VCaP (cell line): ENCODE results near the gene LSAMP.

Experiments used
- H3K27ac ChIP-seq: fragments of 450-650 bp; 2 replicates; pipeline ENCODE4 v1.5.1; 2017
- TF ChIP-seq, protein P1 (sequence below): fragments of 450-650 bp; conservative IDR thresholded peaks from 2 replicates; pipeline ENCODE4 v1.5.1; 2017; ENCODE audit warnings: mild to moderate bottlenecking, moderate library complexity

Gene LSAMP

DNA sequence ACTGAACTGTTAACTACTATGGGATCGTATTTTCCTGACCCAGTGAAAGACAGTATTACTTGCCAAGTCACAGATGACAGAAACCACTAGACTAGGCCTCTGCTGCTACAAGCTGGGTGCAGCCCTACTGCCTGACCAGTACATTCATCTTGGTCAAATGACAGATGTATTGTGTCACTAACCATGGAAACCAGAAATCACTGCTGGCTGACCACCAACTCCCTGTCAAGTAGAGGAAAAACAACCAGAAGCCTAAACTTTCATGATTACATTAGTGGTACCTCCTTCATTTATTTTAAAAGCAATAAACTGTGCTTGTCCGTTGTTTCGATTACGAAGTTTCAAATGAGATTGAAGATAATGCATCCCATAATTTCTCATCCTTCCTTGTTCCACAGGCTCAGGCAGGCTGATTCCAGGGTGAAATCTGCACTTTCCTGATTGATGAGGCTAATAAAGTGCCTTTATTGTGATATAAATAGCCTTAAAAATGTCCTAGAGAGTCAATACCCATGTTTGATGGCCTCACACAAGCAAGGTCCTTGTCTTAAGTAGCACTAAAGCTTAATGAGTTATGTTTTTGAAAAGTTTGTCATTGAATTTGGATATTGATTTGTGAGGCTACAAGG, 309.7 kb downstream of the LSAMP start:
- H3K27ac ChIP-seq = no peak overlapping the region
- TF ChIP-seq, protein P1, sequence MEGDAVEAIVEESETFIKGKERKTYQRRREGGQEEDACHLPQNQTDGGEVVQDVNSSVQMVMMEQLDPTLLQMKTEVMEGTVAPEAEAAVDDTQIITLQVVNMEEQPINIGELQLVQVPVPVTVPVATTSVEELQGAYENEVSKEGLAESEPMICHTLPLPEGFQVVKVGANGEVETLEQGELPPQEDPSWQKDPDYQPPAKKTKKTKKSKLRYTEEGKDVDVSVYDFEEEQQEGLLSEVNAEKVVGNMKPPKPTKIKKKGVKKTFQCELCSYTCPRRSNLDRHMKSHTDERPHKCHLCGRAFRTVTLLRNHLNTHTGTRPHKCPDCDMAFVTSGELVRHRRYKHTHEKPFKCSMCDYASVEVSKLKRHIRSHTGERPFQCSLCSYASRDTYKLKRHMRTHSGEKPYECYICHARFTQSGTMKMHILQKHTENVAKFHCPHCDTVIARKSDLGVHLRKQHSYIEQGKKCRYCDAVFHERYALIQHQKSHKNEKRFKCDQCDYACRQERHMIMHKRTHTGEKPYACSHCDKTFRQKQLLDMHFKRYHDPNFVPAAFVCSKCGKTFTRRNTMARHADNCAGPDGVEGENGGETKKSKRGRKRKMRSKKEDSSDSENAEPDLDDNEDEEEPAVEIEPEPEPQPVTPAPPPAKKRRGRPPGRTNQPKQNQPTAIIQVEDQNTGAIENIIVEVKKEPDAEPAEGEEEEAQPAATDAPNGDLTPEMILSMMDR = no peak

DNA sequence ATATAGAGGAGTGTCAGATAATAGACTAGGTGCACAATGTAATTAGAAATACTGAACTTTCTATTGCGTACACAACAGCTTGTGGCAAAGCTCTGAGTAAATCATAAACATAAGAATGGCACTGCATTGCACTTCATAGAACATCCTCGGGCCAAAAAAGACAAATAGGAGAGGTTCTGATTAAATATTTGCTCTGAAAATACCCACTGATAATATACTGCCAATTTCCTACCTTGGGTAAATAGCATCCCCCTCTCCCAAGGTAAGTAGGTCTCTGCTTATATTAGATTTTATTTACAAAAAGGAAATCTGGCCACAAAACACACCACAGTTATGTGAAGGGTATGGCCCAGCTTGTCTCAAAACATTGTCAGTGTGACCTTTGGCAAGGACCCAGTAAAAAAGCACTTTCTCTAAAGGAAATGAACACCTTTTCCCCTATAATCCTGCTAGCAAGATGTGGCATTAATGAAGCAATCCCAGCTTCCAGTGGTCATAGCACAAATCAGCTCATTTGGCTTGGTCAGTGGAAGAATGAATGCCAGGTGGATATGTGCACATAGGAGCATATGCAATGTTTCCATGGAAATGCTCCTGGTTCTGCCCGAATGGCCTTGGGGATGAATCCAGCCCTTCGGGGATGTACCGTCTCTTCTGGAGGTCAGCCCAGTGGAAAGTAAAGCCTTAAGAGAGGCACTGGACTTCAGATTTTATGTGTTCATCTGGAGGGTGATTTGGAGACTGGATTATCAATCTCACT, 315.9 kb downstream of the LSAMP start:
- peak overlapping the region; percentile 26; the same call in 1 of the 2 replicates for H3K27ac ChIP-seq
- TF ChIP-seq, protein P1 = no peak

DNA sequence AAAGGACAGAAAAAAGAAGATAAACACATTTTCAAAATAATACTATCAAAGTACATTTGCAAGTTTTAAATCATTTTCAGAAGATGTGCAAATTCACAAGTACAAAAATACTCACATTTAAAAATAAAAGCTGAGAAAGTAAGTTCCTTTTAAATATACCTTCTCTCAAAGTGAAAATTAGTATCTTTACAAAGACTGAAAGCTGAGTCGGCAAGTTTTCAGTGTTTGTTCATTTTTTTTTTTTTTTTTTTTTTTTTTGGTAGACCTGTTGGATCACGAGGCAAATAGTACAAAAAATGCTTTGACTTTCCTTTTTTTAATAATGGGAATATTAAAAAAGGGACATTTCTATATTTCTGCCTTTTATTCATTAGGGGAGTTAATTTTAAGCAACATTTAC, 317.8 kb downstream of the LSAMP start:
- TF ChIP-seq, protein P1 = no peak
- no peak overlapping the region for H3K27ac ChIP-seq

DNA sequence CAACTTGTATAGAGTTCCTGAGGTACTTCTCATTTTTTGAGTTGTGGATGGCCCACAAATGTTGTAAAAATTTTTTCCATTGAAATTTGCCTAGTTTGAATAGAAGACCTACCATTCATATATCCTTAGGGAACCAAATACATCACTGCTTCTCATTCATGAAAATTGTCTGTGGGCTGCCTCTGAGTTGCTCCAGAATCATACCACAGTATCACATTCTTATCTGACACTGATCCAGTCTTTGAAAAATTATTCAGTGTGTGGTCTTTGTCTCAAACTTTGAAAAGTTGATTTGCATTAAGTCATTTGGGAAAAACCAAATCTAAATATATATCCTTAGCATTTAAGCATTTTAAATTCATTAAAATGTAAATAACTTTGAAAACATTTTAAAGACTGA, 321.1 kb downstream of the LSAMP start:
- TF ChIP-seq, protein P1 = no peak
- H3K27ac ChIP-seq = no peak overlapping the region

DNA sequence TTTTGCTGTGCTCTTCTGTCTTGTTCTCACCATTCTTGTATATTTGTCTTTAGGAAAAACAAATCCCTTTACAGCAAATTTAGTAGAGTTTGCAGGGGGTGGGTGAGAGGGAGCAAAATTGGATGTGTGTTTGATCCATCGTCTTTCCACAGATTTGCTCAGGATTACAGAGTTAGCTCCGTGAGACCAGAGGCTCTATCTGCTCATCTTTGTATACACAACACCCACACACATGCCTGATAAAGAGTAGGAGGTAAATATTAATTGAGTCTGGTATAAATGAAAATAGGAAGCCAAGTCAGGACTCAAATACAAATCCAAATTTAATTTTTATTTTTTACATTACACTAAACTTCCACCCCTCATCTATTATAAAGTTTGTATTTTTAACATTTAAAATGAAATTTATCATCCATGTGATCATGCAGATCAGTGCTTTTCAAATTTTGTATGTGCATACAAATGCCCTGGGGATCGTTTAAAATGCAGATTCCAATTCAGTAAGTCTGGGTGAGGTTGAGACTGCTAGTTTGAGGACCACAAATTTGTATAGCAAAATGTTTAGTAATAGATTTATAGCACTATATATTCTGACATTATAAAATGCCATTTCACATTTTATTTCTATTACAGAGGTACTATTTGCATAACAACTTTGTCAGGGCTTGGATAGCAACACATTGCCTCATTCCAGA, 326.7 kb downstream of the LSAMP start:
- no peak overlapping the region for H3K27ac ChIP-seq
- TF ChIP-seq, protein P1 = no peak

DNA sequence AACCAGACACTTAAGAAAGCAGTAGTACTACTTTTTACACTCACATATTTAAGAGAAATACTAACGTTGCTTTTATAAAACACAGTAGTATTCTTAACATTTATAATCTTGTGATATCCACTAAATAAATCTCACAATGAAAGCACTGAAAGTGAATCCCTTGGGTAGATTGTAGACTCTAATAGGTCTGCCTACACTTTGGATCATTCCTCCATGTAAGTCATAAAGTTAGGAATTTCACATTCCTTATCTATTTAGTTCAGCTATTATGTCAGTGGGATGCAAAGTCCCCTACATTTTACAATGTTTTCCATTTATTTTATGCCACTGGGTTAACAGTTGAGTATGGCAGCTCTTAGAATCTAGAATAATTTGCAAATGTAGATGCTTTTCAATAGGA, 330.7 kb downstream of the LSAMP start:
- TF ChIP-seq, protein P1 = no peak
- H3K27ac ChIP-seq = no peak overlapping the region

DNA sequence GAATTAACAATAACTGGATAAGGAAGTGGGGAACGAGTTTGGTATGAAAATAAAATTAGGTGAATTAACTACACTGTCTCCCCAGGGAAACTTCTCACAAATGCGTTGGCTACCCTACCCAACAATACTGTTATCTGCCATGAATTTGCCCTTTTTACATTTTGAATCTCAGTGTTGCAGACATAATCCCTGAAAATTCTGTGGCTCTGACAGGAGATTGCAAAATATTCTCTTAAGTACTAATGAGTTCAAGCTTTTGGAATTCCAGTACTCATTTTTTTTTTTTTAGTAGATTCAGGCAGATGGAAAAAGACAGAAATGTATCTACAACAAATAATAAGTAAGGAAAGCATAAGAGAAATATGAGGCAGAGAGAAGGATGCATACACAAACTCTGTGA, 332.6 kb downstream of the LSAMP start:
- TF ChIP-seq, protein P1 = no peak
- no peak overlapping the region for H3K27ac ChIP-seq
